GM12864 (cell line): ENCODE results near the gene RELT.

Experiments
- DNase-seq: peaks from one replicate; pipeline ENCODE4 v3.0.0-alpha.2; 2011; ENCODE audit warnings: low read depth
- H3K4me3 ChIP-seq: 2 replicates; pipeline ENCODE4 v1.5.1; 2011; ENCODE audit warnings: mild to moderate bottlenecking, low read depth, low read length, control low read depth
- TF ChIP-seq, protein P1 (sequence below): IDR thresholded peaks from 2 replicates; pipeline ENCODE4 v1.5.1; 2011; ENCODE audit warnings: low read depth, mild to moderate bottlenecking, moderate library complexity, low read length, control low read depth, inconsistent platforms; ENCODE audit errors: missing control alignments

RELT gene

GRCh38 chr11:73411031-73411430 lies 34.8 kb downstream of the RELT start:
- TF ChIP-seq, protein P1, sequence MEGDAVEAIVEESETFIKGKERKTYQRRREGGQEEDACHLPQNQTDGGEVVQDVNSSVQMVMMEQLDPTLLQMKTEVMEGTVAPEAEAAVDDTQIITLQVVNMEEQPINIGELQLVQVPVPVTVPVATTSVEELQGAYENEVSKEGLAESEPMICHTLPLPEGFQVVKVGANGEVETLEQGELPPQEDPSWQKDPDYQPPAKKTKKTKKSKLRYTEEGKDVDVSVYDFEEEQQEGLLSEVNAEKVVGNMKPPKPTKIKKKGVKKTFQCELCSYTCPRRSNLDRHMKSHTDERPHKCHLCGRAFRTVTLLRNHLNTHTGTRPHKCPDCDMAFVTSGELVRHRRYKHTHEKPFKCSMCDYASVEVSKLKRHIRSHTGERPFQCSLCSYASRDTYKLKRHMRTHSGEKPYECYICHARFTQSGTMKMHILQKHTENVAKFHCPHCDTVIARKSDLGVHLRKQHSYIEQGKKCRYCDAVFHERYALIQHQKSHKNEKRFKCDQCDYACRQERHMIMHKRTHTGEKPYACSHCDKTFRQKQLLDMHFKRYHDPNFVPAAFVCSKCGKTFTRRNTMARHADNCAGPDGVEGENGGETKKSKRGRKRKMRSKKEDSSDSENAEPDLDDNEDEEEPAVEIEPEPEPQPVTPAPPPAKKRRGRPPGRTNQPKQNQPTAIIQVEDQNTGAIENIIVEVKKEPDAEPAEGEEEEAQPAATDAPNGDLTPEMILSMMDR: no peak
- DNase-seq: no peak
- no peak overlapping the region for H3K4me3 ChIP-seq

- TF ChIP-seq, protein P1: no peak
- no peak overlapping the region for H3K4me3 ChIP-seq
- no peak for DNase-seq
These were observed 36.1 kb downstream of the RELT start for GRCh38 chr11:73412308-73412707.

DNA sequence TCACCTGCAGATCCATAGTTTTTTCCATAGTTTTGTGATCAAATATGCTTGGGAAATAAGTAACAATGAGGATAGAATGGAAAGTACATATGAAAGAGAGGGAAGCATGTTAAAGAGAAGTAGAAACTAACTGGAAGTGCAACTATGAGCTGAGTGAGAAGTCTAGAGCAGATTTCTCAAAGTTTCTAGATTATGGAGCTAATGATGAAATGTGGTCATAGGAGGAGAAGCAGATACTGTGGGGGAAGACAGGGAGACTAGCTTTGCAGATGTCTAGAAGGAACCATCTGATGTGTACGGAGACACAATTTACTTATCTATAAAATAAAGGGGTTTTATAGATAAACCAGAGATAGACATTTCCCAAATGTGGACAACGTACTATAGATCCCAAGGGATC lies 37.1 kb downstream of the RELT start:
- H3K4me3 ChIP-seq: no peak overlapping the region
- TF ChIP-seq, protein P1: no peak
- DNase-seq: no peak

DNA sequence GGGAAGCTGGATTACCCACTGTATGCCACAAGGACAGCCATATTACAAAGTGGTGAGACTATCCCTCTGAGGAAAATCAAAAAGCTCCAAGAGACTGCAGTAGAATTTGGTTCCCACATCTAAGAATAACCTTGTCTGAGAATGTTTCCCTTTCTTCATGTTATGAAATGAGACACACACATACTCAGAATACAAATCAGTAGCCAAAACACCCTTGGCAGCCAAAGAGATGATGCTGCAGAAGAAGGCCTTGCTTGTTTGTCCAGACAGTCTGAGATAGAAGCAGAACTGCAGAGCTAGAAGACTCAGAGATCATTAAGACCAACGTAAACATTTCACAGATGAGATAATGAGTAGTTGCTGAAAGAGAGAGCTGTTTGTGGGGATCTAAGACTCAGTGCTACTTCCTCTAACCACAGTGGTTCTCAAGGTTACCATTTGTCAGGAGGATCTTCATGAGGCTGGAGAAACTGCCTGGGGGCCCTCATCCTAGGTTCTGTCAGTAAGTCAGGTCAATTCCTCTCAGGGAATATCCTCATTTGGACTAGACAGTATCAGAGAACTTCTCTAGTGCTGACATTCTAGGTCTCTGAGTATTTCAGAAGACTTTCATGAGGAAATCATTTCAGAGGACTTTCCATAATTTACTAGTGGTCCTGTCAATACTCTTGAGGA lies 38.9 kb downstream of the RELT start:
- DNase-seq: no peak
- TF ChIP-seq, protein P1: no peak
- no peak overlapping the region for H3K4me3 ChIP-seq

DNA sequence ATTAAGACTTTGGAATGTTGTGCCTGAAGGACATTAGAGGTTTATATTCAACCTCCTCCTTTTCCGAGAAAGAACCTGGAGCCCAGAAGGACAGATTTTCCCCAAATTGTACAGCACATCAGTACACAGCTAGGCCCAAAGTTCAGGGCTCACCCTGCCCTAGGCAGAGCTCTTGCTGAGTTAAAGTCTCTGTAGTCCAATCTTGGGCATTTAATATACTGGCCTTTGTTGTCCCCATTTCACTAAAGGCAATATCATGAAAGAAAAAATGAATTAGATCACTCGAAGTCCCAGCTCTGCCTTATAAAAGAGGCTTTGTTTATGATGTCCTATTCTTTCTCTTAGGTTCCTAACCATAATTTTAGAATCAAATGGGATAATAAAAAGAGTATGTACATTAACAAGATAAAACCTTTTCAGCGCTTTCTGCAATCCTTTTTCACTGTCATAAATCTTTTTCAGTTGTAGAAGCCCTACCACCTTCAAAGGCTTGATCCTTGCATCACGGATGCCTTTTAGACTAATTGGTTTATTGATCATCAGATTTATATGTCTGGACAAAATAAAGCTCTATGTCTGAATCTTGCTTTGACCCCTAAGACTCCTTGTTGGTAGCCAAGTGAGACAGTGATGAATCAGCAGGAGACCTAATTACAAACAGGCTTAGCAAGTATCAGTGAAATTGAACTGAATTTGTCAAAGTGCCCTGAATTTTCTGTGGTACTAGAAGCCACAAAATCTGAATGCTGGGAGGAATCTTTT lies 39.8 kb downstream of the RELT start:
- TF ChIP-seq, protein P1: no peak
- DNase-seq: no peak

DNA sequence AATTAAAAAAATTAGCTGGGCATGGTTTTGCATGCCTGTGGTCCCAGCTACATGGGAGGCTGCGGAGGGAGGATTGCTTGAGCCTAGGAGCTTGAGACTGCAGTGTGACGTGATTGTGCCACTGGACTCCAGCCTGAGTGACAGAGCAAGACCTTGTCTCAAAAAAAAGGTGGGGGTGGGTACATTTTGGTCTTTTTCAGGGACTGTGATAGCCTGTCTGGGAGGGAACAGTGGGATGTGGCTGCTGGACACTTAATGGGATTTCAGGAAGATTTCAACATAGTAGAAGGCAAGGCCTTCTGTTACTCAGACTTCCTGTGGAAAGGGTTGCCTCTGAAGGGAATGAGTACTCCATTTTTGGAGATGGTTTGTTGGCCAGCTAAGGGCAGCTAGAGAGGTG lies 40.6 kb downstream of the RELT start:
- TF ChIP-seq, protein P1: no peak
- no peak for DNase-seq
- H3K4me3 ChIP-seq: no peak overlapping the region

More for the DNA sequence above, 39.8 kb downstream of the RELT start:
- H3K4me3 ChIP-seq: no peak overlapping the region
